Stimulated activated CD4-positive, alpha-beta T cell treated with anti-CD3 and anti-CD28 coated beads, Interleukin-12 subunit alpha, Interleukin-12 subunit beta, amount 100 ng/mL, for 24 hours (primary cell): Measurements from ENCODE around the gene MYLK2.
A peak's percentile ranks its signal among the peaks of the same experiment; 100 is the strongest.
"Not testable (repeated sequence)": the region's sequence is repeated elsewhere in the genome, so short reads cannot be mapped to it uniquely, and the experiment has no call there.

Experiments used
- DNase-seq, 2 experiments: peaks; one replicate each; pipeline ENCODE4 v3.0.0-alpha.2; 2020; ENCODE audit warnings: low read depth in 2 of 2

Gene MYLK2

DNA sequence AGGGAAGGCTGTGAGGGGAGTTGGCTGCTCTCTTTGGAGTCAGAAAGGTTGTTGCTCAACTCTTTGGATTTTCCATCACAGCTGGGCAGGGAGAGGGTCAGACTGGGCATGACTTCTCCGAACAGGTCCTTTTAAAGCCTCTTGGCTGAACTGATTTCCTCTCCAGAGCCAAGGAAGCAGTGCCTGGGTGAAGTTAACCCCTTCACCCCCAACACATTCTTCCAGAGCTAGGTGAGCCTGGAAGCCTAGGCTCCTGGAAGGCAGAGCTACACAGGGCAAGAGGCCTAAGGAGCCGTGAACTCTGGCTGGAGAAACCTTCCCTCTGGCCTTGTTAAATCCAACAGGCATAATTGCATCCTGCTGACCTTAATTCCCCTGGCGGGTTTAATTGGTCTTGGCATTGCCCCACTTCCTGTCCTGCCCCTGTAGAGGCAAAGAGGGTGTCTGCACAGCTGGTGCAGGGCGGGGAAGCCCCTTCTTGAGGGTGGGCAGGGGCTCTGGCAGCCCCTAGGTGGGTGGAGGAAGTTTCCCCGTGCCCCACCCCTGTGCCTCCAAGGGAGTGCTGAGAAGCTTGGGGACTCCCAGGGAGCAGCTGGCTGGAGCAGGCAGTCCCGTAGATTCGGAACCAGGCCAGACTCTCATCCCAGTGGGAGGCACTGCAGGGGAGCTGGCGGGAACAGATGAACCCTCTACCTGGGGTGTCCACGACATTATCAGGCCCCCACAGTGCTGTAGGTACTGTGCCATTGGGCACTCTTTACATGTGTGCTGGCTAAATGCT, 3.6 kb upstream of the MYLK2 start:
- no peak for DNase-seq

DNA sequence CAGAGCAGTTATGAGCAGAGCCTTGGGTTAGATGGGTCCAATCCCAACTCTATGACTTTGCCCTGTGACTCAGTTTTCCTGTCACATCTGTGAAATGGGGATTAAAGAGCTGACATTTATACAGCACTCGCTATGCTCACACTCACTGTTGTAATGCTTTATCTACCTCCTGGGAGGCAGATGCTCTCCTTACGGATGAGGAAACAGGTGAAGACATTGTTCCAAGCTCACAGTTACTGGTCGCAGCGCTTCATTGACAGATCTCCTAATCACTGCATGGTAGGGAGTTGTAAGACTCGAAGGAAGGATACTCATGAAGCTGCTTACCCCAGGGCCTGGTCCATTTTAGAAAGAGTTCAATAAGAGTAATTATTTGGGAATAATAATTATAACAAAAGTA, 2.9 kb upstream of the MYLK2 start:
- DNase-seq: no peak

DNA sequence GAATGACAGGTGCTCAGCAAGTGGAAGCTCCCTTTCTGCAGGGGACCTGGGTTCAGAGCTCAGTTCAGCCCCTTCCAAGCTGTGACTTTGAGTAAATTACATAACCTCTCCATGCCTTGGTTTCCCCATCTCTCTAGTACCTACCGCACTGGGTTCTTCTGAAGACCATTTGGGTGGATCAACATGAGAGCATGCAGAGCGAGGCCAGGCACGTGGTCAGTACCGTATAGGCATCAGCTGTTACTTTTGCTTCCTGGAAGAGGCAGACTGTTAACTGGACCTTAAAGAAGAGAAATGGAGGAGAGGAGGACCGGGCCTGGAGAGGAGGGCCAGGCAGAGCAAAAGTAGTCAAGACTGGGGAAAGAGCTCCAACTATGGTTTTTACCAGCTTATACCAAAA, 1.7 kb upstream of the MYLK2 start:
- DNase-seq: no peak

DNA sequence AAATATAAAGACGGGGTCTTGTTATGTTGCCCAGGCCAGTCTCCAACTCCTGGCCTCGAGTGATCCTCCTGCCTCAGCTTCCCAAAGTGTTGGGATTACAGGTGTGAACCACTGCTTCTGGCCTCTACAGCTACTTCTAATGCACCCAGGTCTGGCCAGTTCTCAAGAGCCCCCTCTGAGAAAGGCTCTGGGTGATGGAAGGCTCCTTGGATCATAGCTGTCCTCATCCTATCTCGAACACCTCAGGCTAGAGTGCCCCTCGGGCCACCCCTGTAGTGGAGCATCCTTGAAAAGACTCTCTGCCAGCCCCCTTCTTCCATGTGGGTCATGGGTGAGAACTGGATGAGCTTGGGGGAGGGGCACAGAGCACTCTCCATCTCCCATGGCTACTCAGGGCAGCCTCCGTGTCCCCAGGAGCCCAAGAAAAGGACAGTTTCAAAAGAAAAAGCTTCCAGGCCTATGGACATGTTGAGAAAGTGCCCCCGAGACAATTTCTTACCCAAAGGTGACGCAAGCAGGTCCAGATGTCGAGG, 714 bp upstream of the MYLK2 start:
- no peak for DNase-seq

DNA sequence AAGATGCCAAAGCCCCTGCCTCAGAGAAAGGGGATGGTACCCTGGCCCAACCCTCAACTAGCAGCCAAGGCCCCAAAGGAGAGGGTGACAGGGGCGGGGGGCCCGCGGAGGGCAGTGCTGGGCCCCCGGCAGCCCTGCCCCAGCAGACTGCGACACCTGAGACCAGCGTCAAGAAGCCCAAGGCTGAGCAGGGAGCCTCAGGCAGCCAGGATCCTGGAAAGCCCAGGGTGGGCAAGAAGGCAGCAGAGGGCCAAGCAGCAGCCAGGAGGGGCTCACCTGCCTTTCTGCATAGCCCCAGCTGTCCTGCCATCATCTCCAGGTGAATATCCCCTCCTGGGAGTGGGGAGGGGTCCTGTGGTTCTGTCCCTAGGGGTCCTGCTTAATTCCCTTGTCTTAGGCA, 1.1 kb downstream of the MYLK2 start:
- DNase-seq: no peak

DNA sequence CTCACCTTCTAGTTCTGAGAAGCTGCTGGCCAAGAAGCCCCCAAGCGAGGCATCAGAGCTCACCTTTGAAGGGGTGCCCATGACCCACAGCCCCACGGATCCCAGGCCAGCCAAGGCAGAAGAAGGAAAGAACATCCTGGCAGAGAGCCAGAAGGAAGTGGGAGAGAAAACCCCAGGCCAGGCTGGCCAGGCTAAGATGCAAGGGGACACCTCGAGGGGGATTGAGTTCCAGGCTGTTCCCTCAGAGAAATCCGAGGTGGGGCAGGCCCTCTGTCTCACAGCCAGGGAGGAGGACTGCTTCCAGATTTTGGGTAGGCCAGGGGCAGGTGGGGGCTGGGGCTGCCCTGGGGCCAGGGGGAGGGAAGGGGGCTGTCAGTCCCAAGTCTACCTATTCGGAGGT, 2.3 kb downstream of the MYLK2 start:
- no peak for DNase-seq

DNA sequence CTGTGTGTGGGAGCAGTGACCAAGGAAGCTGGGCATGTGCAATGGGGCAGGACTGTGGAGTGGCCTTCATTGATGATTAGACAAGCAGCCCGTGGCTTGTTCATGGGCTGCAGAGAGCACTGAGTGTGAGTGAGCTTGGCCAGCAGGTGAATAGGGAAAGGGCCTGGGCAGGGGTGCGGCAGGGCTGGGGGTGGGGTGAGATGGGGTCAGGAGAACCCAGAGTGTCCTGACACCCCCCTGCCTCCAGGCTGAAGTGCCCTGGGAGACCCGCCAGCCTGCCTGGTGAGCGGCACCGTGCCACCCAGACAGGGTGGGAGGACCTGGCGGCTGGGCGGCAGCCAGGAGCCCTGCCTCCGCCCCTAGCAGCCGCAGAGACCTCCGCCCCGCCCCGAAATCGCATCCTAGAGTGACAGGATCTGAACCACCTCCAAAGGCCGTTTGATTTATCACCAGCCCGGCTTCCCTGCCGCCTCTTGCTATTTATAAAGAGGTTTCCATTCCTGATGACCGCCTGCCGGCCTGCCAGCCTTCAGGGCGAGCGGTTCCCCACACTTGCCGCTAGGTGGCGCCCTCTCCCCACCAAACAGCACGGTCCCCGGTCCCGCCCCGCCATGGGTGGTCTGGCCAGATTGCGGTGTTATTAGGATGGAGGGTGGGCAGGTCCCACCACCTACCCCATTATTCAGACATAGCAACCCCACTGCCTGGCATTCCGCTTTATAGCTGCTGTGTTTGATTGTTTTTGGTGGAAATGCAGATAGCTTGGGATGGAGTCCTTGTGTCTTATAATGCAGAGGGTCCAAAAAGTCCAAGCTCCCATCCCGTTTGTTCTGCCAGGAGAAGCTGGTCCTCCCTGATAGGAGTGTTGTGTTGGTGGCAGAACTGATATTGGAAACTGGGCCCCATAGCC, 3.5 kb downstream of the MYLK2 start:
- peak; percentile 39 to 65 for DNase-seq

DNA sequence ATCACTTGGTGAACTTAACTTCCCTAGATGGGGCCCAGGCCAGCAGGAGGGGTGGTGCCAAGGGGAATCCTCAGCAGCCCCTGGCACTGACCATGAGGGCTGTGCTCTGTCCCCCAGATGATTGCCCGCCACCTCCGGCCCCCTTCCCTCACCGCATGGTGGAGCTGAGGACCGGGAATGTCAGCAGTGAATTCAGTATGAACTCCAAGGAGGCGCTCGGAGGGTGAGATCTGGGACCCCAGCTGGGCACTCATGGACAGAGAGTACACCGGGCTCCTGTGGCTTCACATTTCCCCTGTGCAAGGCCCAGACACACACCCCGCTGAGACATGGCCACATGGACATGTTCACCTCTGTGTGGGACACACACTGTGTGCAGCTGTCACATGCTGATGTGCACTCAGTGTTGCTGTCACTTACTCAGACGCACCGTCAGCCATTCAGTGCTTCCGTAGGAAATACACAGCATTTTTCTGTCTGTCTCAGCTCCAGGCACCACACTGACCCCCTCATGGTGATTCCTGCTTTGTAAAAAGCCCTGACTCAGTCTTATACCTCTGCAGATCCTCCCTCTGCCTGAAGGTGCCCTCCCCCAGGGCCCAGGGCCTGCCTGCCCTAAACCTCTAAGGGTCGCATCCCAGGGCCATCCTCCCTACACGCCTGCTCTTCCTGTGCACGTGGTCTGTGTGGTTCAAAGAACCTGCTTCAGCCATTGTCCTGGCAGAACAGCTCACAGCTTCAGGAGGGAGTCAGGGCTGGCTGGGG, 4.4 kb downstream of the MYLK2 start:
- no peak for DNase-seq

DNA sequence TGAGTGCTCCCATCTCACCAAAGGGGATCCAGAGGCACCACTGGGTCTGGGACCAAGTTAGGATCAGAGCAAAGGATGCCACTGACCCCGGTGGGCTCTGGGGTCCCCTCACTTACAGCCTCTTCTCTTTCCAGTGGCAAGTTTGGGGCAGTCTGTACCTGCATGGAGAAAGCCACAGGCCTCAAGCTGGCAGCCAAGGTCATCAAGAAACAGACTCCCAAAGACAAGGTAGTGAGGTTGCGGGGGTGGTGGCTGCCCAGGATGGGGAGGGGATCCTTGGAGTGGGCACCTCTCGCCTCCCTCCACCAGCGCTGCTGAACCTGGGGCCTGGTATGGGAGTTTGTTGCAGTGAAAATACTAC, 4.9 kb downstream of the MYLK2 start:
- no peak for DNase-seq

DNA sequence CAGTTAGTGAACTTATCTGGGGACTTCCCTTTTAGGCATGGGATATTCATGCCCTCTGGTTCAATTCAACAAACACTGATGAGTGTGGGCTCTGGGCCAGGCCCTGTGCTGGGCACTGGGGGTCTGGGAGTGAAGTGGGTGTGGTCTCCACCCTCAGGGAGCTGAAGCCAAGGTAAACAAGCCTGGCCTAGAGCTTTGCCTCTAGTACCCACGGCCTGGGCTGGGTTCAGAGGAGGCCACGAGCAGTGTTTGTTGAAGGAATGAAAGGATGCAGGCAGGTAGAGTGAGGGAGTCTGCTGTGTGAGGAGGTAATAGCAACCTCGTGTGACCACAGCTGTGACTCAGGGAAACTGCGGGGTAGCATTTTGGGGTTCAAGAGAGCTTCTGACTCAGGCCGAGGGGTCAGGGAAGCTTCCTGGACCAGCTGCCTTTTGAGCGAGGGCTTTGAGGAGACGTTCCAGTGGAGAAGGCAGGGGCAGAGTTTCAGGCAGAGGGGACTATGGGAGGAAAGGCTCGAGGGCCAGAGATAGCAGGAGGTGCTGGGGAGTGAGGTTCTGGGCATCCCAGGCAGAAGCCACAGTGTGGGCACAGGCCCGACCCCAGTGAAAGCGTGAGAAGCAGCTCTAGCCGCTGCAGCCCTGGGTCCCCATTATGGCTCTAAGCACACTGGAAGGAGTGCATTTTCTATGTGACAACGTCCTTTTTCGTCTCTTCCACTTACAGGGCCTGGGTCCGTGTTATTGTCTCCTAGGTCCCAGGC, 5.6 kb downstream of the MYLK2 start:
- no peak for DNase-seq

DNA sequence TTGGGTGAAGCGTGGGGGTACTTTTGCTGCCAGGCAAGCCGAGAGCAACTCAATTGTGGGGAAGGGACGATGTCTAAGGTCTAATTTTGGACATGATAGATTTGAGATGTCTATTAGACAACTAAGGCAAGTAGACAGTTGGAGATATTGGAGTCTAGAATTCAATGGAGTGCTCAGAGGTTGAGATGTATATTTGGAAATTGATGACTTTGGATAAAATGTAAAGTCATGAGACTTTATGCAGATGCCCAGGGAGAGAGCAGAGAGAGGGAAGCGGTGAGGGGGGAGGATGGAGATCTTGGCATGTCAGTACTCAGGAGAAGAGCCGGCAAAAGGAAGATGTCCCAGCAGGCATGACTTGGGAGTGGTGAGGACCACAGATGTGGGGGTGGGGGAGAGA, 6.9 kb downstream of the MYLK2 start:
- no peak for DNase-seq

DNA sequence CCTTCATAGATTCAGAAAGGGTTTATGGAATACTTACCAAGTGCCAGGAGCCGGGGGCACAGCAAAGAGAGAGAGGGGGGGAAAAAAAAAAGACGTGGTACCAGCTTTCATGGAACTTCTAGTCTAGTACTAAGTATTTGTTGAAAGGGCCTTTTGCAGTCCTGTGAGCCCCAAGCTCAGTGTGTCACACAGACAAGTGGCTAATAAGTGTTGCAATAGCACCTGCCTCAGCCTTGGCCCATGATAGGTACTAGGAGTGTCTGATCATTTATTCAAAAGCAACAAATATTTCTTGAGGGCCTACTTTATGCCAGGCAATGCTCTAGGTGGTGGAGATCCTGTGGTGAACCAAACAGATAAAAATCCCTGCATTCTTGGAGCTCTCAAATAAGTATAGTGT, 7.9 kb downstream of the MYLK2 start:
- no peak for DNase-seq

DNA sequence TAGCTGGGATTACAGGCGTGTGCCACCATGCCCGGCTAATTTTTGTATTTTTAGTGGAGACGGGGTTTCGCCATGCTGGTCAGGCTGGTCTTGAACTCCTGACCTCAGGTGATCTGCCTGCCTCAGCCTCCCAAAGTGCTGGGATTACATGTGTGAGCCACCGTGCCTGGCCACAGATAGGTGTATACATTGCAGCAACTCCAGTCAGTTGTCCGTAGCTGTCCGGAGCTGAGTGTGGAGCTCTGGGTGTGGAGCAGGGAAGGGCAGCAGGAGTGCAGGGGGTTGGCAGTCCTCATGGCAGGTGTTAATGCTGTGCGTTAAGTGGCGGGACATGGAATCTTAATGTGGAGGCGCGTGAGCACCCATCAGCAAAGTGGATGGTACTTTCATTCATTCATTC, 8.9 kb downstream of the MYLK2 start:
- DNase-seq: not testable (repeated sequence)

DNA sequence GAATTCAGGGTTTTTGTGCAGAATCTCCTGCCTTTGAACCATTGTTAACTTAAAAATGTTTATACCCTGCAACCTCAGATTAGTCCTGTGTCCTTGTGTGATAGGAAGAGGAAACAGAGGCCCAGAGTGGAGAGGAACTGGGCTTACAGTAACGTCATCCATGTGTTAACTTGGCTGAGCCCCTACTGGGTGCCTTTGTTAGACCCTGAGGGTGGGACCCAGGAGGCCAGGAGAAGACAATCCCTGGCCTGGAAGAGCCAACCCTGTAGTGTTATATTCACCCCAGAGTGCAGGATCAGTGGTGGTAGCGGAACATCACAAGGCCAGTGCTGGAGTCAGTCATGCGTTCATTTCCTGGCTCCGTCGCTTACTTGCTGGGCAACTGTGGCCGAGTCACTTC, 10.6 kb downstream of the MYLK2 start:
- DNase-seq: no peak

DNA sequence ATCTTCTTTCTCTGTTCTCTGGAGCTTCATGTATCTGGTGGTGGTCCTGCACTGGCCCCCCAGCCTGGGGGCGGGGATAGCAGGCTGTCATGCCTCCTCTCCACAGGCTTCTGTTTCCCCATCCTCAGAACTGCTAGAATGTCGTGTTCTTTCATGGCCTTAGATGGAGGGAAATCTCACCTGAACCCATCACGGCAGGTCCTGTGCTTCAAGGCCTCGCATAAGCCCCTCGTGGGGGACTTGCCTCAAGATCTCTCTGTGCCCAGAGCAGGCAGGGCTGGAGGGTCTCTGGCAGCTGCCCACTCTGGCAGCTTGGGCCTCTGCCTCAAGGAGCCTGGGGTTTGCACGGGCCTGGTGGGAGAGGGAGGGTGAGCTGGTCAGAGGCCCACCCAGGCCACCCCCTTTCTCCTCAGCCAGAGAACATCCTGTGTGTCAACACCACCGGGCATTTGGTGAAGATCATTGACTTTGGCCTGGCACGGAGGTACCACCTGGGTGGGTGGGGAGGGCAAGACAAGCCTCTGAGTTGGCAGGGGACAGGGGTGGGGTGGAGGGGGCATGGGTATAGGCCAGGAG, 11.3 kb downstream of the MYLK2 start:
- no peak for DNase-seq

DNA sequence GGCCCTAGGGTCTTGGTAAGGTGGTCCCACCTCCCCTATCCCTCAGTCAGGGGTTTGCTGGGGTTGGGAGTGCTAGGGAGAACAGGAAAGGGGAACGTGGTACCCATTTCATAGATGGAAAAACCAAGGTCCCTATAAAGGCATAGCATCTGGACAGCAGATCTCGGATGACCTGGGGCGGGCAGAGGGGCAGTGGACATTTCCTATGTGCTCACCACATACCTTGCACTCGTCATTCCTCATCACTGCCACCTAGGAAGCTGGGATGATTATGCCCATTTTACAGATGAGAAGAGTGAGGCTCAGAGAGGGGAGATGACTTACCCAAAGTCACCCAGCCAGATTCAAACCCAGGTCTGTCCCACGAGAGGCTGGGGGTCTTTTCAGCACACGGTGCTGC, 12.1 kb downstream of the MYLK2 start:
- no peak for DNase-seq

DNA sequence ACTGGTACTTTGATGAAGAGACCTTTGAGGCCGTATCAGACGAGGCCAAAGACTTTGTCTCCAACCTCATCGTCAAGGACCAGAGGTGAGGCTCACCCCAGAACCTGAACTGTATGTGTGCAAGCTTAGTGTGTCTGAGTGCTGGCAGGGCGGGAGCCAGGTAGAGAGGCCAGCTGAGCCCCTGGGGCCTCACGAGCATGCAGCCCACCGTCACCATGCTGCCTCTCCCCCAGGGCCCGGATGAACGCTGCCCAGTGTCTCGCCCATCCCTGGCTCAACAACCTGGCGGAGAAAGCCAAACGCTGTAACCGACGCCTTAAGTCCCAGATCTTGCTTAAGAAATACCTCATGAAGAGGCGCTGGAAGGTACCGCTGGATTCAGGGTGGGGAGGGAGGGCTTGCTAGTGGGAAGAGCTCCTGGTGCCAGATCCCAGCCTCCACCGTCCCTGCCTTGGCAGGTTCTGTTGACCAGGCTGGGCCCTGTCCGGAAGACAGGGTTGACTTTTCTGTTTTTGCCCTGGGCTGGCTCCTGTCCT, 12.7 kb downstream of the MYLK2 start:
- DNase-seq: no peak

DNA sequence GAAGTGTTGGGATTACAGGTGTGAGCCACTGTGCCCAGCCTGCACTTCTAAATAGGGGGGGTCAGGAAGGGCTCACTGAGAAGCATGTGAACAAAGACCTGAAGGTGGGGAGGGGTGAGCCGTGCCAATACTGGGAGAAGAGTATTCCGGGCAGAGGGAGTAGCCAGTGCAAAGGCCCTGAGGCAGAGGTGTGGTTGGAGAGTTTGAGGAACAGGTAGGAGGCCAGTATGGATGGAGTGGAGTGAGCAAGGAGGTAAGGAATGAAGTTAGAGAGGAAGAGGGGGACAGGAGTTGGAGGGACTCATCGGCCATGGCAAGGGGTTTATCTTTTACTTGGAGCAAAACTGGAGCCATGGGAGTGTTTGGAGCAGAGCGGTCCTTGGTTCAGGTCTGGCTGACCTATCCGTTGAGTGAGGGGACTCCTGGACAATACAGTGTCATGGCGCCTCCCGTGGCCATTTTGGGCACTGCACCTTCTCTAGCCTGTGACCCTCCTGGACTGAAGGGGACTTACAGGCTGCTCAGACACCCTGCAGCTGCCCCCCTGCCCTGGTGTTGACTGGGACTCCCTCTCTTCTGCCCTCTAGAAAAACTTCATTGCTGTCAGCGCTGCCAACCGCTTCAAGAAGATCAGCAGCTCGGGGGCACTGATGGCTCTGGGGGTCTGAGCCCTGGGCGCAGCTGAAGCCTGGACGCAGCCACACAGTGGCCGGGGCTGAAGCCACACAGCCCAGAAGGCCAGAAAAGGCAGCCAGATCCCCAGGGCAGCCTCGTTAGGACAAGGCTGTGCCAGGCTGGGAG, 14.2 kb downstream of the MYLK2 start:
- peak; percentile 18 to 63 for DNase-seq

DNA sequence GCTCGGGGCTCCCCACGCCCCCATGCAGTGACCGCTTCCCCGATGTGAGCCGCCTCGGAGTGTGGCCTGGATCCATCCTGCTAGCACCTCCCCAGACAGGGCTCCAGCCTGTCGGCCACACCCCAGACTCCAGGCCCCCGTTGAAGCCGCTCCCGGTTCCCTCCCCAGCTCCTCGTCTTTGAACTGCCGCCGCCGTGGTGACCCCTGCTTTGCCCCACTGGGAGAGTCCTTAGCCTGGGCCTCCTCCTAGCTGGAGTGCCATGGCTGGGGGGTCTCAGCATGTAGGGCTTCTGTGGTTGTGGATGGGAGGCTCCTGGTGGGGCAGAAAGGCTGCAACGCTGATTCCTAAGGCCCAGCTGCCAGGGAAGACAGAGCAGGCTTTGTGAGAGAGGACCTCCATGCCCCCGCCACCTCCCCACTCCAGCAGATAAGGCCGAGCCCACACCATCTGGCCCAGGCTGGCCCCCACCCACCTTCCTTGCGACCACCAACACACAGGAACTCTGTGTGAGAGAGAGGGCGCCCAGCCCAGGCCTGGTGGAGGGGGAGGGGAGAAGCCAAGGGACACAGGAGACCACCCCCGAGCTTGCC, 14.9 kb downstream of the MYLK2 start:
- DNase-seq: no peak

DNA sequence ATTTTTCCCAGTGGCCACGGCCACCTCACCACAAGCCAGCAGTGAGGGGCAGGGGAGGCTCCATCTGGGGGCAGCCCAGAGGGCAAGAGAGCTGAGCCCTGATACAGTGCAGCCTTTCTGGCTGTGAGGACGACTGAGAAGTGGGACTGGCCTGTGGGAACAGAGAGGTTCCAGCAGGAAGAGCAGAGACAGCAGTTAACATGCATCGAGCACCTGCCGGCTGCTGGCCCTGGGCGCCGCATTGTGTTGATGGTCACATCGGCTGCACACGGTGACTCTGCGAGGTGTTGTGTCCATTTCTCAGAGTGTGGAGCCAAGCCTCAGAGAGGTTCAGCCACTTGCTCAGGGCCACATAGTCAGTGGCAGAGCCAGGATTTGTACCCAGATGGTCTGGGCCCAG, 16.4 kb downstream of the MYLK2 start:
- DNase-seq: no peak
